Activated CD4-positive, alpha-beta T cell treated with anti-CD3 and anti-CD28 coated beads, Interleukin-10, Interleukin-2, amounts not matched to agents 100 ng/mL and 50 ng/mL, durations not matched to agents 16 hours and 8 hours (primary cell): Measurements from ENCODE around the gene ABCC11.
"Not testable (repeated sequence)": the region's sequence is repeated elsewhere in the genome, so short reads cannot be mapped to it uniquely, and the experiment has no call there.

Experiments used
- DNase-seq: peaks from one replicate; pipeline ENCODE4 v3.0.0-alpha.2; 2020

Gene ABCC11

DNA sequence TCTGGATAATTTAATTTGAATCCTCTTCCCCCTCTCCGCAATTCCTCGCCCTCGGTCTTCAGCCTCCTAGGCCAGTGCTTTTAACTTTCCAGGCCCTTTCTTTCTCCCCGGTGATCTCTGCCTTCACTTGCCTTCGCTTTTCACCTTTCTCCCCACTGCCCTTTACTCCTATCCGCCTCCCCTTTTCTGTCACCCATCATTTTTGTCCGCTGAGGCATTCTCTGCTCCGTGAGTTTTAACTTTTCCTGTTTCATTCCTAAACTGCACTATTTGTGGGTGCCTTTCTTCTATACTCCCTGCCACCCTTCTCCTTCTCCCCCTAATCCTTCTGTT, 2.5 kb downstream of the ABCC11 start:
- no peak for DNase-seq

DNA sequence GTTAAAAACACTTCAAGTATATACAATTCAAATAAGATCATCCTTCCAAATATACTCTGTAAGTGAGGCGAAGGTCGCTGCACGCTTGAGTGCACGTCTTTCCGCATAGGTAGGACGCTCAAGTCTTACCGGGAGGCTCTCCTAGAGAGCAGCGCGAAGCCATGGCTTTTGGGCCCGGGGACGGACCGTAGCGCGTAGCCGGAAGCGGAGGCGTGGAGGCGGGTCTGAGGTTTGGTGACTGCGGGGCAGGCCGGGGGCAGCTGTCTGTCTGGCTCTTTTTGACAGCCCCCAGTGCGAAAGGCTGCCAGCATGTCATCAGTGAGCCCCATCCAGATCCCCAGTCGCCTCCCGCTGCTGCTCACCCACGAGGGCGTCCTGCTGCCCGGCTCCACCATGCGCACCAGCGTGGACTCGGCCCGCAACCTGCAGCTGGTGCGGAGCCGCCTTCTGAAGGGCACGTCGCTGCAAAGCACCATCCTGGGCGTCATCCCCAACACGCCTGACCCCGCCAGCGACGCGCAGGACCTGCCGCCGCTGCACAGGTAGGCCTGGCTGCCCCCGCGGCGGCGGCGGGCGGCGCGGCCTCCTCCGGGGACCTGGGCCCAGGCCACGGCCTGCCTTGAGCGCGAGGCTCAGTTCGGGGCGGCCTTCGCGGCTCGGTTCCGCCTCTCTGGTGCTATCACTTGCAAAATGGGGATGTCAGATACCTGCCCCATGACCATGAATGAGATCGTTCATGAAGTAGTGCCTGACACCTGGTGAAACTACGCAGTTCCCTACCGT, 3.1 kb downstream of the ABCC11 start, which contains the start of gene LONP2:
TSS of gene LONP2 (plus strand) at position 221 of the 783 bp plus-strand sequence. CDS start at position 310, 89 bp downstream.
- DNase-seq, result peak; percentile 95

GRCh38 chr16:48240147-48240546, 7.2 kb downstream of the ABCC11 start:
- DNase-seq, result not testable (repeated sequence)

GRCh38 chr16:48236286-48236685, 11.1 kb downstream of the ABCC11 start:
- no peak for DNase-seq

DNA sequence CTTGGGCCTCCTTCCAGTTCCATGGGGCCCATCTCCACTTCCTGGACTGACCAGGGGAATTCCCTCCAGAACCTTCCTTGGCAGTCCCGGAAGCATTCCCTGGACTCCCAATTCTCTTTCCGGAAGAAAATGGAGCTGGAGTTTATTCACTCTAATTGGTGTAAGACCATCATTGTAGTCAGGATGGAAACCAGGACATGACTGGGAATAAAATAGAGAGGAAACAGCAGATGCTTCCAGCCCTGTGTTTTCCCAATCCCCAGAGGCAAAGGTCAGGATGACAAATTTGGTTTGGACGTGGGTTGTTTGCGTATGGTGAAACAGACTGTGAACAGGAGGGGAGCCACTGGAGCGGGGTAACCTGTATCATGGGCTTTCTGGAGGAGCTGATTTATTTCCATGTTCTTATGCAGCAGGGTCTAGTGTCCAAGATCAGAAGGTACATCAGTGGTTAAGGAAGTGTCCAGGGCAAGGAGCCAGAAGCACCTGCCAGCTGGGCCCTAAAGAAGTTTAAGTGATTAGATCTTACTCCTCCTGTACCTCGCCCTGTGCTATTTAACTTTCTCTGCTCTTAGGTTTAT, 11.7 kb downstream of the ABCC11 start:
- DNase-seq, result no peak

- no peak for DNase-seq
Measured at GRCh38 chr16:48235058-48235555, 12.2 kb downstream of the ABCC11 start.

DNA sequence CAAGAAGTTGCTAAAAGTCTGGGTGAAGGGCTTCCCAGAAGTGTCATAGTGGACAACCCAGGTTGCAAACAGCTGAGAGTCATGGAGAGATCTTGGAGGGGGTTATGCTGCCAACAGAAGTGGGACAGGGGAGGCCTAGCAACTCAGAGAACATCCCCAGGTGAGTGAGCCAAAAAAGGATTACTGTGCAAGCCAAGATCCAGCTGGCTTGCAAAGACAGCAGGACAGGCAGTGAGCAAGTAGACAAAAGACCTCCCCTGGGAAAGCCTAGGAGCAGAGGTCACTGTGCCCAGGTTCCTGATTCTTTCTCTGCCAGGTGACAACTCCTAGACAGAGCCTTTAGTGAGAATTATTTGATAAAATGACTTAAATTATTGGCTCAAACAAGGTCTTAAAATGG, 12.7 kb downstream of the ABCC11 start:
- no peak for DNase-seq

DNA sequence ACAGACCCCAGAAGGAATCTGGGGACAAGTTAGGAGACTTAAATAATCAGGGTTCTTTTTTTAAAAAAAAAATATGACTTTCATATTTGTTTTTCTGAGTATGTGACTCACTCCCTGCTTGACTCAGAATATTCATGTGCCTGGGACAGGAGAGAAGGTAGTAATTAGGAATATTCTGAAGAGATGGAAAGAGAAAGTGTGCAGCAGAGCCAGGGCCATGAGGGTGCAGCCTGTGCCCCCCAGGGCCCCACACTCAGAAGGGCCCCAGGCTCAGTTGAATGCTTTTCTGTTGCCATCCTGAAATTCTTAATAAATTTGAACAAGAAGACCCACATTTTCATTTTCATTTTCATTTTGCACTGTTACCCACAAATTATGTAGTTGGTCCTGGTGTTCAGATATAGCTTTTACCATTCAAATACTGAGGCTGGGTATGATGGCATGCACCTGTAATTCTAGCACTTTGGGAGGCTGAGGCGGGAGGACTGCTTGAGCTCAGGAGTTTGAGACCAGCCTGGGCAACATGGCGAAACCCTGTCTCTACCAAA, 14.8 kb downstream of the ABCC11 start:
- peak; percentile 31 for DNase-seq

- peak; percentile 65 for DNase-seq
Measured at GRCh38 chr16:48231727-48232492, 15.4 kb downstream of the ABCC11 start.

- no peak for DNase-seq
Measured at GRCh38 chr16:48225456-48225855, 21.9 kb downstream of the ABCC11 start.

DNA sequence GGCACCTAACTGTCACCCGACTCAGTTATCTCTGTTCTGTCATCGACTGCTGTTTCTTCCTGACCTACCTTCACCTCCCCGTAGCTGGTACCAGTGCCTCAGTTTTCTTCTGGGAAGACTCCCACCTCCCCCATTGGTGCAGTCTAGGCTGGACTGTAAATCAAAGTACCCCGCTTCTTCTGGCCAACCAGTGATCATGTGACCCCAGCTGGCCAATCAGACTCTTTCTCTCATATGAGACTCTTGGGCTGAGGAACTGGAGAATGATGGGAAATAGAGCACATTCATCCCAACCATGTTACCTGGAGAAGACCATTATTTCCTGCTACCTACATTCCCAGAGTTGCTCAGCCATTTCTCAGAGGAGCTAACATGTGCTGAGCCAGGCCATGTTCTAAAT, 23.8 kb downstream of the ABCC11 start:
- DNase-seq, result no peak

DNA sequence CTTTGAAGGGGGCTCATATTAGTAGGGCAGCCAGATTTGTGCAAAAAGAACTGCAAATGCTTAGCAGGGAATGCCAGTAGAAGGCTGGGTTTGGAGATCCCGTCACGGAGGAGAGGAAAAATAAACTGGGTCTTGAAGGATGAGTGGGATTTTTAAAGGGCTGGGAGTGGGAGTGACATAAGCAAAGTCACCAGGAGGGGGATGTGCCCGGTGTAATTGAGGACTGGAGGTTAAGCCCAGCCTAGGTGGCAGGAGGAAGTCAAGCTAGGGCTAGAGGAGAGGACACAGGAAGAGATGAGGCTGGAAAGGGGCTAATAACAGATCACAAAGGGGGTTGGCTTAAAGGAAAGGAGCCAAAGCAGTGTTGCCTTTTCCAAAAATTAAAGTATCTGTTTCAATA, 26.4 kb downstream of the ABCC11 start:
- no peak for DNase-seq

DNA sequence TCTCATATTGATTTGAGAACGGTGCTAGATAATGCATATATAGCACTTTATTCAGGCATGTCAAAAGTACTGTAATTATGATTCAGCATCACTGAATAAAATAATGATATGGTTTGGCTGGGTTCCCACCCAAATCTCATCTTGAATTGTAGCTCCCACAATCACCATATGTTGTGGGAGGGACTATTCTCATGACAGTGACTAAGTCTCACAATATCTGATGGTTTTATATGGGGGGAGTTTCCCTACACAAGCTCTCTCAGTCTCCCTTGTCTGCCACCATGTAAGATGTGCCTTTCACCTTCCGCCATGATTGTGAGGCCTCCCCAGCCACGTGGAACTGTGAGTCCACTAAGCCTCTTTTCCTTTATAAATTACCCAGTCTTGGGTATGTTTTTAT, 28.9 kb downstream of the ABCC11 start:
- no peak for DNase-seq

- DNase-seq, result no peak
Measured at GRCh38 chr16:48217708-48218107, 29.6 kb downstream of the ABCC11 start.

DNA sequence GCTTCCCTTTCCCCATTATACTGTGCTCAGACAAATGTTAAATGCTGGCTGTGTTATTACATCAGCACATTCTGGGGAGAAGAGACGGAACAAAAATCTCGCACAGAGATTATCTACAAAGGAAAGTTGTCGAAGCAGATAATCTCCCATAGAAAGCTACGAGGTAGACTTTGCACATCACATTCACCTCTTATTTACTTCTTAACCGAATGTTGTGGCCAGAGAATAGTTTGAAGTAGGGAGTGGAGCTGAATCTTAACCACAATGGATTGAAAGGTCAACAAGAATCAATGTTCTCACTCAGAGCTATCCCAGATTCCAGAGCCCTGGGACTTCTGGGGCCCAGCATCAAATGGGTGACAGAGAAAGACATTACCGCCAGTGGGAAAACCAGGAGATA, 31.6 kb downstream of the ABCC11 start:
- DNase-seq, result no peak

- DNase-seq, result no peak
Measured at GRCh38 chr16:48212033-48212432, 35.3 kb downstream of the ABCC11 start.

GRCh38 chr16:48210747-48211146, 36.6 kb downstream of the ABCC11 start:
- DNase-seq, result no peak

- no peak for DNase-seq
Measured at GRCh38 chr16:48206594-48207242, 40.6 kb downstream of the ABCC11 start.

- DNase-seq, result no peak
Measured at GRCh38 chr16:48204825-48205151, 42.6 kb downstream of the ABCC11 start.

DNA sequence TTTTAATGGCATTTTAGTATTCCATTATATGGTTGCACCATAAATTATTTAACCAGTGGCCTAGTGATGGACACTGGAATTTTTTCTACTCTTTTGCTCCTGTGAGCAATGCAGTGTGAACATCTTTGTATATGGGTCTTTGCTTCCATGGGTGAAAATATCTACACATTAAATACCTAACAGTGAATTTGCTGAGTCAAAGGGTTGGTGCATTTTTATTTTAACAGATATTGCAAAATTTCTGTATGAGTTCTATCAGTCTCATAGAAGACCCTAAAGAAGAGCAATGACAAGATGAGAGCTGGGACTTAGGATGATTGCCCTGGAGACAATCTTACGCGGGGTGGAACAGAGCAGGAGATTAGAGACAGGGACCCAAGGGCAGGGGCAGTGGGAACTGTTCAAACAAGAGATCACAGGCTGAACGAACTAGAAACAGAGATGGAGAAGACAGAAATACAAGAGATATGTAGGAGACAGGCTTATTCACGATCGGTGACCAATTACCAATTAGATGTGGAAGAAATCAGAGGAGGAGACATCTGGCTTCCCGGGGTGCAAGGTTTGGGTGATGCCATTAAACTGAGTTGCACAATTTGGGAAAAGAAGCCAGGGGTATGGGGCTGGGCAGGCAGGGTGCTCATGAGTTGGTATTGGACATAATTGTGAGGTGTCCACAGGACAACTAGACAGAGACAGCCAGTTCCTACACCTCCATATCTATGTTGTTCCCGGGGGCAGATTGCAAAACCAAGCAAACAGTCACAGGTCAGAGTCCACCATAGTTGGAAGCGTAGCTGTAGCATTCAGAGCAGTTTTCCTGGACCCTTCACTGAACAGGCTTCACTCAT, 43.1 kb downstream of the ABCC11 start:
- no peak for DNase-seq

- no peak for DNase-seq
Measured at GRCh38 chr16:48201515-48202201, 45.7 kb downstream of the ABCC11 start.

- DNase-seq, result no peak
Measured at GRCh38 chr16:48197294-48197693, 50.0 kb downstream of the ABCC11 start.
